Breast epithelium (tissue), 4 donors: Measurements from ENCODE around the gene NOL4L. TPM values are rescaled to one million over a fixed set of nuclear protein-coding genes. Genes with fewer than 3 reads are reported as not detected.

Source experiments
- DNase-seq, 2 donors: peaks; one replicate each; pipeline ENCODE4 v3.0.0-alpha.2; 2019; ENCODE audit warnings: low spot score in 2 of 2
- H3K27ac ChIP-seq, 2 donors: fragments of 200-600 bp; sonication (generic) in 1 of 2; one replicate each; pipeline ENCODE4 v1.5.1; 2016 to 2019; ENCODE audit warnings: mild to moderate bottlenecking in 1 of 2
- H3K27me3 ChIP-seq, 2 donors: fragments of 200-600 bp; sonication (generic) in 1 of 2; one replicate each; pipeline versions ENCODE4 v1.5.1 to v1.6.0; 2017 to 2019; ENCODE audit warnings: control low read depth in 1 of 2, mild to moderate bottlenecking in 1 of 2
- H3K36me3 ChIP-seq: fragments of 200-600 bp; one replicate; pipeline ENCODE4 v1.5.1; 2019
- H3K4me1 ChIP-seq, 2 donors: fragments of 200-600 bp; sonication (generic); one replicate each; pipeline ENCODE4 v1.5.1; 2016 to 2019; ENCODE audit warnings: control low read depth in 1 of 2
- H3K4me3 ChIP-seq, 3 donors: fragments of 200-600 bp; sonication (generic); 1 replicate in 2 of 3; 2 replicates in 1 of 3; pipeline ENCODE4 v1.5.1; 2016 to 2019; ENCODE audit warnings: mild to moderate bottlenecking in 3 of 3, moderate library complexity in 2 of 3
- H3K9me3 ChIP-seq, 2 donors: fragments of 200-600 bp; sonication (generic) in 1 of 2; one replicate each; pipeline ENCODE4 v1.5.1; 2016 to 2019; ENCODE audit warnings: control low read depth in 1 of 2
- POLR2A ChIP-seq: fragments of 450-650 bp; IDR thresholded peaks from one replicate; pipeline ENCODE4 v1.6.1; 2016; ENCODE audit warnings: antibody characterized with exemption, mild to moderate bottlenecking, moderate library complexity
- POLR2AphosphoS5 ChIP-seq, 3 donors: sonication (generic); formaldehyde crosslinking; IDR thresholded peaks; one replicate each; pipeline ENCODE4 v1.6.1; 2017; ENCODE audit warnings: antibody characterized with exemption in 3 of 3
- intact Hi-C: fragments of 100-400 bp; cut with DNase I; formaldehyde crosslinking; loops from one replicate; pipeline ENCODE4 v1.15.1; 2023; ENCODE audit warnings: low total_unique reads
- total RNA-seq, 3 donors: library from RNA; depleted of rRNA; stranded (reverse); fragments of >200 nt; gene quantifications; one replicate each; pipeline ENCODE4 v1.1.0, GENCODE V29; 2016
- TF ChIP-seq, protein P1 (sequence below), 3 donors: fragments of 450-650 bp; IDR thresholded peaks; one replicate each; pipeline ENCODE4 v1.5.1; 2016 to 2017; ENCODE audit warnings: antibody characterized with exemption in 3 of 3, mild to moderate bottlenecking in 3 of 3, moderate library complexity in 3 of 3

NOL4L gene
- total RNA-seq, 3 donors from 2014 or later: 3.7 to 18.4 (median 15.8) TPM

- TF ChIP-seq POLR2AphosphoS5 (IDR thresholded peaks at IDR 0.05) (no peak), POLR2A (no peak)
- TF ChIP-seq, protein P1, sequence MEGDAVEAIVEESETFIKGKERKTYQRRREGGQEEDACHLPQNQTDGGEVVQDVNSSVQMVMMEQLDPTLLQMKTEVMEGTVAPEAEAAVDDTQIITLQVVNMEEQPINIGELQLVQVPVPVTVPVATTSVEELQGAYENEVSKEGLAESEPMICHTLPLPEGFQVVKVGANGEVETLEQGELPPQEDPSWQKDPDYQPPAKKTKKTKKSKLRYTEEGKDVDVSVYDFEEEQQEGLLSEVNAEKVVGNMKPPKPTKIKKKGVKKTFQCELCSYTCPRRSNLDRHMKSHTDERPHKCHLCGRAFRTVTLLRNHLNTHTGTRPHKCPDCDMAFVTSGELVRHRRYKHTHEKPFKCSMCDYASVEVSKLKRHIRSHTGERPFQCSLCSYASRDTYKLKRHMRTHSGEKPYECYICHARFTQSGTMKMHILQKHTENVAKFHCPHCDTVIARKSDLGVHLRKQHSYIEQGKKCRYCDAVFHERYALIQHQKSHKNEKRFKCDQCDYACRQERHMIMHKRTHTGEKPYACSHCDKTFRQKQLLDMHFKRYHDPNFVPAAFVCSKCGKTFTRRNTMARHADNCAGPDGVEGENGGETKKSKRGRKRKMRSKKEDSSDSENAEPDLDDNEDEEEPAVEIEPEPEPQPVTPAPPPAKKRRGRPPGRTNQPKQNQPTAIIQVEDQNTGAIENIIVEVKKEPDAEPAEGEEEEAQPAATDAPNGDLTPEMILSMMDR (IDR thresholded peaks at IDR 0.05): no peak
- Histone ChIP-seq H3K4me1 (peaks cover 0 to 4% of the 10 kb centered on the region in 2 donors), H3K9me3 (no peaks in the 10 kb centered on the region), H3K4me3 (no peak overlapping the region), H3K36me3 (no peaks in the 10 kb centered on the region), H3K27ac (no peak overlapping the region), H3K27me3 (peaks cover 0 to 12% of the 10 kb centered on the region in 2 donors)
- intact Hi-C loops: no loop called here
- DNase-seq: no peak
Measured at GRCh38 chr20:32629813-32630212, 44.7 kb upstream of the NOL4L start.

- intact Hi-C loops: no loop called here
- no peak overlapping the region for H3K27ac ChIP-seq
- TF ChIP-seq, protein P1 (IDR thresholded peaks at IDR 0.05): no peak
- no peak for TF ChIP-seq POLR2A
- no peak for TF ChIP-seq POLR2AphosphoS5 (IDR thresholded peaks at IDR 0.05)
Measured at GRCh38 chr20:32628960-32629530, 43.9 kb upstream of the NOL4L start.

GRCh38 chr20:32626859-32627636 lies 41.9 kb upstream of the NOL4L start:
- intact Hi-C loops: no loop called here
- Histone ChIP-seq H3K4me1 (peaks cover 0 to 4% of the 10 kb centered on the region in 2 donors), H3K4me3 (peak overlapping the region in 1 of 3 donors; percentile 28), H3K27me3 (peaks cover 0 to 12% of the 10 kb centered on the region in 2 donors), H3K27ac (no peak overlapping the region), H3K9me3 (no peaks in the 10 kb centered on the region), H3K36me3 (no peaks in the 10 kb centered on the region)
- no peak for DNase-seq
- TF ChIP-seq POLR2A (no peak), POLR2AphosphoS5 (IDR thresholded peaks at IDR 0.05) (no peak)
- TF ChIP-seq, protein P1 (IDR thresholded peaks at IDR 0.05): no peak

More at GRCh38 chr20:32628960-32629530, 43.9 kb upstream of the NOL4L start:
- no peak for DNase-seq
- peaks cover 0 to 4% of the 10 kb centered on the region in 2 donors for H3K4me1 ChIP-seq
- H3K4me3 ChIP-seq: no peak overlapping the region
- H3K27me3 ChIP-seq: peaks cover 0 to 12% of the 10 kb centered on the region in 2 donors
- no peaks in the 10 kb centered on the region for H3K9me3 ChIP-seq
- no peaks in the 10 kb centered on the region for H3K36me3 ChIP-seq

GRCh38 chr20:32626407-32626806 lies 41.3 kb upstream of the NOL4L start:
- Histone ChIP-seq H3K27ac (no peak overlapping the region), H3K36me3 (no peaks in the 10 kb centered on the region), H3K27me3 (peaks cover 0 to 12% of the 10 kb centered on the region in 2 donors), H3K4me1 (peaks cover 0 to 4% of the 10 kb centered on the region in 2 donors), H3K4me3 (no peak overlapping the region), H3K9me3 (no peaks in the 10 kb centered on the region)
- TF ChIP-seq POLR2A (no peak), POLR2AphosphoS5 (IDR thresholded peaks at IDR 0.05) (no peak)
- TF ChIP-seq, protein P1 (IDR thresholded peaks at IDR 0.05): no peak
- DNase-seq: no peak
- intact Hi-C loops: no loop called here

DNA sequence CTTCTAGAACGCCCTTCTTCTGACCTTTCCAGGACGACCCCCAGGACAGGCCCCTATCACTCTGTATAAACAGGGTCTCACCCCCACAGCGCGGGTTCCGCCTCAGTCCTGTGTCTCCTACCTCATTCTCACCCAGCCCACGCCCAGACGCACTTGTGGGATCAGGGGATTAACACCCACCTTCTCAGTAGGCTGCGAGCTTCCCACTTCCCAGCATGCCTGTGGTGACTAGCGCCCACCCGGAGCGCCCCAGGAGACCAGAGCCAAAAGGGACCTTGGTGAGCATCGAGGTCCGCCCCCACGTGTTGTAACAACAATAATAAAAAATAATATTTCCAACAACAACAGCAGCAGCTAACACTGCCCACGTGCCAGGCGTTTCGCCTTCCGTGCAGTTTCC lies 40.9 kb upstream of the NOL4L start:
- no peaks in the 10 kb centered on the region for H3K9me3 ChIP-seq
- TF ChIP-seq, protein P1 (IDR thresholded peaks at IDR 0.05): no peak
- no peak for TF ChIP-seq POLR2A
- TF ChIP-seq POLR2AphosphoS5 (IDR thresholded peaks at IDR 0.05): no peak
- H3K4me1 ChIP-seq: peaks cover 0 to 4% of the 10 kb centered on the region in 2 donors
- intact Hi-C loops: no loop called here
- DNase-seq: no peak
- H3K36me3 ChIP-seq: no peaks in the 10 kb centered on the region
- no peak overlapping the region for H3K4me3 ChIP-seq
- H3K27ac ChIP-seq: no peak overlapping the region
- H3K27me3 ChIP-seq: peaks cover 0 to 12% of the 10 kb centered on the region in 2 donors
